Esophagus (tissue), 2 donors: ENCODE results near the gene CD36. TPM values are rescaled to one million over a fixed set of nuclear protein-coding genes. Genes with fewer than 3 reads are reported as not detected.

Experiments used
- H3K27ac ChIP-seq, 2 donors: one replicate each; pipeline ENCODE4 v1.5.1; 2013; ENCODE audit warnings: low read depth in 2 of 2, mild to moderate bottlenecking in 2 of 2, inconsistent platforms in 1 of 2, low read length in 1 of 2, moderate library complexity in 1 of 2
- H3K27me3 ChIP-seq, 2 donors: one replicate each; pipeline ENCODE4 v1.6.1; 2013; ENCODE audit warnings: low read length in 2 of 2, control low read depth in 1 of 2, mild to moderate bottlenecking in 1 of 2; ENCODE audit not compliant: insufficient read depth in 2 of 2, control insufficient read depth in 1 of 2
- H3K36me3 ChIP-seq, 2 donors: one replicate each; pipeline ENCODE4 v1.6.1; 2013; ENCODE audit warnings: low read length in 1 of 2; ENCODE audit not compliant: control insufficient read depth in 2 of 2, insufficient read depth in 2 of 2
- H3K4me1 ChIP-seq, 2 donors: one replicate each; pipeline ENCODE4 v1.6.1; 2013; ENCODE audit warnings: low read length in 1 of 2; ENCODE audit not compliant: control insufficient read depth in 2 of 2, insufficient read depth in 2 of 2
- H3K4me3 ChIP-seq, 2 donors: one replicate each; pipeline ENCODE4 v1.5.1; 2013; ENCODE audit warnings: low read length in 2 of 2, mild to moderate bottlenecking in 2 of 2, low read depth in 1 of 2, moderate library complexity in 1 of 2
- H3K9me3 ChIP-seq, 2 donors: one replicate each; pipeline ENCODE4 v1.6.1; 2013; ENCODE audit warnings: mild to moderate bottlenecking in 2 of 2, low read depth in 1 of 2, low read length in 1 of 2, moderate library complexity in 1 of 2; ENCODE audit not compliant: control insufficient read depth in 2 of 2, insufficient read depth in 1 of 2
- WGBS, 2 donors: extraction: QIAGEN DNeasy Blood & Tissue Kit; methylation state at CpG; one replicate each; pipeline ENCODE4 v1.1.7; 2013; 5-methylcytosine and 5-hydroxymethylcytosine counted together
- polyA plus RNA-seq, 2 donors: library from polyadenylated mRNA; stranded (reverse); fragments of 200-250 nt; gene quantifications; one replicate each; pipeline ENCODE4 v1.2.3, GENCODE V29; 2013
- donor health status: healthy with polysubstance abuse.
- donor health status: Bipolar disorder and iron deficiency.

Gene CD36
- polyA plus RNA-seq, 2 donors, result 2.6 to 3.6 TPM

GRCh38 chr7:80677629-80678028 is 39.2 kb downstream of the CD36 start:
- Histone ChIP-seq H3K4me1 (no peaks in the 10 kb centered on the region), H3K27ac (no peak overlapping the region), H3K9me3 (no peaks in the 10 kb centered on the region), H3K27me3 (no peaks in the 10 kb centered on the region), H3K36me3 (no peaks in the 10 kb centered on the region), H3K4me3 (no peak overlapping the region)
- whole genome bisulfite sequencing, 2 donors, result 79 to 80% methylated on average over 1 of the region's 1 CpG

GRCh38 chr7:80678707-80679106 is 40.3 kb downstream of the CD36 start:
- H3K27ac ChIP-seq, result no peak overlapping the region

GRCh38 chr7:80679921-80680907 is 41.8 kb downstream of the CD36 start:
- 76 to 84% methylated on average over 10 of the region's 10 CpGs for WGBS, 2 donors
- Histone ChIP-seq H3K27ac (no peak overlapping the region), H3K36me3 (no peaks in the 10 kb centered on the region), H3K9me3 (no peaks in the 10 kb centered on the region), H3K4me3 (no peak overlapping the region), H3K27me3 (no peaks in the 10 kb centered on the region), H3K4me1 (no peaks in the 10 kb centered on the region)

More at GRCh38 chr7:80678707-80679106, 40.3 kb downstream of the CD36 start:
- Histone ChIP-seq H3K4me1 (no peaks in the 10 kb centered on the region), H3K9me3 (no peaks in the 10 kb centered on the region), H3K27me3 (no peaks in the 10 kb centered on the region), H3K4me3 (no peak overlapping the region), H3K36me3 (no peaks in the 10 kb centered on the region)
- WGBS, 2 donors, result 77 to 89% methylated on average over 8 of the region's 8 CpGs

GRCh38 chr7:80681272-80681885 is 42.9 kb downstream of the CD36 start:
- Histone ChIP-seq H3K4me1 (no peaks in the 10 kb centered on the region), H3K27ac (no peak overlapping the region), H3K4me3 (no peak overlapping the region), H3K36me3 (no peaks in the 10 kb centered on the region), H3K9me3 (no peaks in the 10 kb centered on the region), H3K27me3 (no peaks in the 10 kb centered on the region)

- Histone ChIP-seq H3K27me3 (no peaks in the 10 kb centered on the region), H3K4me3 (no peak overlapping the region), H3K9me3 (no peaks in the 10 kb centered on the region), H3K27ac (no peak overlapping the region), H3K36me3 (no peaks in the 10 kb centered on the region), H3K4me1 (no peaks in the 10 kb centered on the region)
- 93 to 95% methylated on average over 19 of the region's 19 CpGs for WGBS, 2 donors
Observed at GRCh38 chr7:80682744-80683143, 44.3 kb downstream of the CD36 start.

GRCh38 chr7:80686576-80686975 is 48.1 kb downstream of the CD36 start:
- H3K4me1 ChIP-seq, result no peaks in the 10 kb centered on the region
- no peak overlapping the region for H3K27ac ChIP-seq
- no peak overlapping the region for H3K4me3 ChIP-seq
- WGBS, 2 donors, result 85 to 92% methylated on average over 2 of the region's 2 CpGs
- peaks cover 0 to 2% of the 10 kb centered on the region in 2 donors for H3K9me3 ChIP-seq
- H3K36me3 ChIP-seq, result no peaks in the 10 kb centered on the region
- H3K27me3 ChIP-seq, result no peaks in the 10 kb centered on the region

GRCh38 chr7:80699045-80699638 is 60.7 kb downstream of the CD36 start:
- Histone ChIP-seq H3K27ac (no peak overlapping the region), H3K4me3 (no peak overlapping the region), H3K4me1 (no peaks in the 10 kb centered on the region), H3K27me3 (no peaks in the 10 kb centered on the region), H3K9me3 (no peaks in the 10 kb centered on the region), H3K36me3 (no peaks in the 10 kb centered on the region)
- 19 to 21% methylated on average over 5 of the region's 5 CpGs for WGBS, 2 donors

GRCh38 chr7:80699721-80700256 is 61.3 kb downstream of the CD36 start:
- 47 to 57% methylated on average over 4 of the region's 4 CpGs for WGBS, 2 donors
- H3K27me3 ChIP-seq, result no peaks in the 10 kb centered on the region
- H3K36me3 ChIP-seq, result no peaks in the 10 kb centered on the region
- no peak overlapping the region for H3K27ac ChIP-seq
- H3K4me1 ChIP-seq, result no peaks in the 10 kb centered on the region
- no peak overlapping the region for H3K4me3 ChIP-seq
- H3K9me3 ChIP-seq, result no peaks in the 10 kb centered on the region

- no peaks in the 10 kb centered on the region for H3K9me3 ChIP-seq
- WGBS, 2 donors, result 75 to 92% methylated on average over 1 of the region's 1 CpG
- no peaks in the 10 kb centered on the region for H3K36me3 ChIP-seq
- no peak overlapping the region for H3K4me3 ChIP-seq
- H3K27me3 ChIP-seq, result no peaks in the 10 kb centered on the region
- H3K27ac ChIP-seq, result no peak overlapping the region
- H3K4me1 ChIP-seq, result no peaks in the 10 kb centered on the region
Observed at GRCh38 chr7:80703272-80703671, 64.8 kb downstream of the CD36 start.
